Tibial nerve (tissue), 4 donors: Measurements from ENCODE around the gene OTOS. TPM values are rescaled to one million over a fixed set of nuclear protein-coding genes. Genes with fewer than 3 reads are reported as not detected.

Experiments
- DNase-seq, 2 donors: peaks; one replicate each; pipeline ENCODE4 v3.0.0-alpha.2; 2019; ENCODE audit warnings: low spot score in 2 of 2
- H3K27ac ChIP-seq, 4 donors: fragments of 200-600 bp; sonication (generic) in 3 of 4; one replicate each; pipeline ENCODE4 v1.5.1; 2017 to 2019; ENCODE audit warnings: mild to moderate bottlenecking in 1 of 4
- H3K27me3 ChIP-seq, 2 donors: fragments of 200-600 bp; sonication (generic) in 1 of 2; one replicate each; pipeline versions ENCODE4 v1.5.1 to v1.6.0; 2017 to 2019
- H3K36me3 ChIP-seq, 3 donors: fragments of 200-600 bp; sonication (generic); one replicate each; pipeline ENCODE4 v1.5.1; 2018 to 2019
- H3K4me1 ChIP-seq, 4 donors: fragments of 200-600 bp; sonication (generic) in 3 of 4; one replicate each; pipeline ENCODE4 v1.5.1; 2017 to 2019
- H3K4me3 ChIP-seq, 4 donors: fragments of 200-600 bp; sonication (generic) in 3 of 4; one replicate each; pipeline ENCODE4 v1.5.1; 2017 to 2019; ENCODE audit warnings: mild to moderate bottlenecking in 1 of 4, moderate library complexity in 1 of 4
- H3K9me3 ChIP-seq, 4 donors: fragments of 200-600 bp; sonication (generic) in 3 of 4; one replicate each; pipeline ENCODE4 v1.5.1; 2017 to 2019
- EP300 ChIP-seq, 2 donors: sonication (generic); formaldehyde crosslinking; IDR thresholded peaks; one replicate each; pipeline ENCODE4 v1.6.1; 2017; ENCODE audit warnings: antibody characterized with exemption in 2 of 2, mild to moderate bottlenecking in 1 of 2
- POLR2A ChIP-seq, 2 donors: fragments of 450-650 bp; IDR thresholded peaks; one replicate each; pipeline ENCODE4 v1.6.1; 2017; ENCODE audit warnings: antibody characterized with exemption in 2 of 2, mild to moderate bottlenecking in 2 of 2, moderate library complexity in 2 of 2
- WGBS, 2 donors: methylation state at CpG; one replicate each; pipeline ENCODE4 v1.1.5; 2018; 5-methylcytosine and 5-hydroxymethylcytosine counted together
- total RNA-seq, 4 donors: library from RNA; depleted of rRNA; stranded (reverse); fragments of >200 nt; gene quantifications; one replicate each; pipeline ENCODE4 v1.1.0, GENCODE V29; 2016
- TF ChIP-seq, protein P1 (sequence below), 5 experiments: fragments of 200-600 bp in 3 of 5; fragments of 450-650 bp in 2 of 5; sonication (generic) in 3 of 5; IDR thresholded peaks; one replicate each; pipeline ENCODE4 v1.5.1; 2016 to 2019; ENCODE audit warnings: antibody characterized with exemption in 5 of 5, mild to moderate bottlenecking in 3 of 5, moderate library complexity in 2 of 5

Gene OTOS
- total RNA-seq, 4 donors from 2014 or later: not detected

DNA sequence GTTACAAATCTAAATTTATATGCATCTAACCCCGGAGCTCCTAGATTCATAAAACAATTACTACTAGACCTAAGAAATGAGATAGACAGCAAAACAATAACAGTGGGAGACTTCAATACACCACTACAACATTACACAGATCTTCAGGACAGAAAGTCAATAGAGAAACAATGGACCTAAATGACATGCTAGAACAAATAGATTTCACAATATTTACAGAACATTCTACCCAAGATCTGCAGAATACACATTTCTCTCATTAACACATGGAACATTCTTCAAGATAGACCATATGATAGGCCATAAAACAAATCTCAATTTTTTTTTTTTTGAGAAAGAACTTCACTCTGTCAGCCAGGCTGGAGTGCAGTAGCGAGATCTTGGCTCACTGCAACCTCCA lies 42.1 kb downstream of the OTOS start:
- no peak for DNase-seq
- Histone ChIP-seq H3K4me3 (no peak overlapping the region), H3K36me3 (no peaks in the 10 kb centered on the region), H3K27ac (no peak overlapping the region), H3K4me1 (no peaks in the 10 kb centered on the region), H3K9me3 (peaks cover 0 to 48% (median 3%) of the 10 kb centered on the region in 4 donors), H3K27me3 (peaks cover 0 to 48% of the 10 kb centered on the region in 2 donors)
- 76 to 86% methylated on average over 2 of the region's 2 CpGs for WGBS, 2 donors
- TF ChIP-seq EP300 (IDR thresholded peaks at IDR 0.05) (no peak), POLR2A (IDR thresholded peaks at IDR 0.05) (no peak)
- TF ChIP-seq, protein P1, sequence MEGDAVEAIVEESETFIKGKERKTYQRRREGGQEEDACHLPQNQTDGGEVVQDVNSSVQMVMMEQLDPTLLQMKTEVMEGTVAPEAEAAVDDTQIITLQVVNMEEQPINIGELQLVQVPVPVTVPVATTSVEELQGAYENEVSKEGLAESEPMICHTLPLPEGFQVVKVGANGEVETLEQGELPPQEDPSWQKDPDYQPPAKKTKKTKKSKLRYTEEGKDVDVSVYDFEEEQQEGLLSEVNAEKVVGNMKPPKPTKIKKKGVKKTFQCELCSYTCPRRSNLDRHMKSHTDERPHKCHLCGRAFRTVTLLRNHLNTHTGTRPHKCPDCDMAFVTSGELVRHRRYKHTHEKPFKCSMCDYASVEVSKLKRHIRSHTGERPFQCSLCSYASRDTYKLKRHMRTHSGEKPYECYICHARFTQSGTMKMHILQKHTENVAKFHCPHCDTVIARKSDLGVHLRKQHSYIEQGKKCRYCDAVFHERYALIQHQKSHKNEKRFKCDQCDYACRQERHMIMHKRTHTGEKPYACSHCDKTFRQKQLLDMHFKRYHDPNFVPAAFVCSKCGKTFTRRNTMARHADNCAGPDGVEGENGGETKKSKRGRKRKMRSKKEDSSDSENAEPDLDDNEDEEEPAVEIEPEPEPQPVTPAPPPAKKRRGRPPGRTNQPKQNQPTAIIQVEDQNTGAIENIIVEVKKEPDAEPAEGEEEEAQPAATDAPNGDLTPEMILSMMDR (IDR thresholded peaks at IDR 0.05): no peak

DNA sequence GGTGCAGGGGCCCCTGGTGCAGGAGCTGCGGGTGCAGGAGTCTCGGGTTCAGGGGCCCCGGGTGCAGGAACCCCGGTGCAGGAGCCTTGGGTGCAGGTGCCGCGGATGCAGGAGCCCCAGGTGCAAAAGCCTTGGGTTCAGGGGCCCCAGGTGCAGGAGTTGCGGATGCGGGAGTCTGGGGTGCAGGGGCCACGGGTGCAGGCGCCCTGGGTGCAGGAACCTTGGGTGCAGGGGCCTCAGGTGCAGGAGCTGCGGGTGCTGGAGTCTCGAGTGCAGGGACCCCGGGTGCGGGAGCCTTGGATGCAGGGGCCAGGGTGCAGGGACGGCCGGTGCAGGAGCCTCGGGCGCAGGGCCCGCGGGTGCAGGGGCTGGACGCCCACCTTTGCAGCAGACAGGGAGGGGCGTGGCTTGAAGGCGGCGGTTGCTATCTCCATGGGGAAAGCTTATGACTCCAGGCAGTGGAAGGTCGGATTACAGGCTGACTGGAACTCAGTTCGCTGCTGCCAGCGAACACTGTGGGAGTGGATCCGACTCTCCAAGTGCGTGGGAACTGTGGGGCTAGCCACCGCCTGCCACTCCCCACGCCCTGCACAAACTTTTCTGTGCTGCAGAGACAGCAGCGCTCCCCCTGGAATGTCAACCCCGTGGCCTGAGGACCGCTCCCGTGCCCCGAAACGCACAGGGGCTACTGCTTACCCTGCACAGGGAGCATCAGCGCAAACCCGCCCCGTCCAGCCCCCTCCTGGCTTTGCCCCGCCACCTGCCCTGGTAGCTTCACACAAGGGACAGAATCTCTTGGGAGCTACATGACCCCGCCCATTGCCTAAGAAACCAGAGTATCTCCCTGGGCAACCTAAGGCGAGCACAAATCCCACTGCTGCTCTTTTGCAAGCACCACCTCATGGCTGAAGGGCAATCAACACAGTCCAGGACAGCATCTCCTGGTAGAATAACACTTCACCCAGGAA lies 44.6 kb downstream of the OTOS start:
- DNase-seq: no peak
- Histone ChIP-seq H3K4me3 (no peak overlapping the region), H3K27ac (no peak overlapping the region), H3K36me3 (no peaks in the 10 kb centered on the region), H3K4me1 (no peaks in the 10 kb centered on the region), H3K27me3 (peaks cover 0 to 48% of the 10 kb centered on the region in 2 donors), H3K9me3 (peaks cover 0 to 53% (median 3%) of the 10 kb centered on the region in 4 donors)
- WGBS, 2 donors: 2 to 3% methylated on average over 37 to 39 of the region's 43 CpGs
- TF ChIP-seq, protein P1 (IDR thresholded peaks at IDR 0.05): no peak
- TF ChIP-seq POLR2A (IDR thresholded peaks at IDR 0.05) (no peak), EP300 (IDR thresholded peaks at IDR 0.05) (no peak)

DNA sequence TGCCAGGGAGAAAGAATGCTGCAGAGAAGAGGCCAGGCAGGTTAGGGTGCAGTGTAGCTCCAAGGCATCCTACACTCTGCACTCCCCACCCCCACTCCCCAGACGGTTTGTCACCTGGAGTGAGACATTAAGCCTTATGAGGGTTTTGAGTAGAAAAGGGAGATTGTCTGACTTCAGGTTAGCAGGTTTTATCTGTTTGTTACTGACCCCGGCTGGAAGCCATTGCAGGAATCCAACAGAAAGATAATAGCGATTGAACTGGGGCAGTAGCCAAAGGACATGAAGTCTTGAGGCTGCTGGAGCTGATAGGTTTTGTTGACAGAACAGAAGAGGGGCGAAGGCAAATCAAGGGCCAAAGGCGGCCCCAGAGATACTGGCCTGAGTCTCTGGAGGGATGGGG lies 51.2 kb downstream of the OTOS start:
- Histone ChIP-seq H3K4me3 (no peak overlapping the region), H3K36me3 (no peaks in the 10 kb centered on the region), H3K27me3 (peaks cover 0 to 8% of the 10 kb centered on the region in 2 donors), H3K9me3 (peaks cover 0 to 36% (median 6%) of the 10 kb centered on the region in 4 donors), H3K4me1 (no peaks in the 10 kb centered on the region), H3K27ac (no peak overlapping the region)
- TF ChIP-seq, protein P1 (IDR thresholded peaks at IDR 0.05): no peak
- TF ChIP-seq EP300 (IDR thresholded peaks at IDR 0.05): no peak
- no peak for TF ChIP-seq POLR2A (IDR thresholded peaks at IDR 0.05)
- 73 to 81% methylated on average over 5 of the region's 5 CpGs for WGBS, 2 donors
- no peak for DNase-seq

Other genes with a start within 250 kb of the OTOS start
- 100 to 1,000 TPM in 3 of 4 donors, 10 to 100 TPM in 1; 82.3 to 145 (median 102) TPM for gene NDUFA10, start 115.3 kb downstream of the OTOS start, total RNA-seq
- gene OR6B2, start 110.2 kb downstream of the OTOS start, total RNA-seq: 1 to 10 TPM; 2.7 to 5.7 (median 3.1) TPM
- gene OR6B3, start 87.1 kb downstream of the OTOS start, total RNA-seq: 10 to 100 TPM in 1 of 4 donors, 1 to 10 TPM in 1, under 1 TPM in 2; 0.90 to 14.0 (median 3.1) TPM
- gene COPS9, start 4.4 kb downstream of the OTOS start, total RNA-seq: 100 to 1,000 TPM in 3 of 4 donors, 10 to 100 TPM in 1; 94.8 to 224 (median 141) TPM